Fibroblast of mammary gland (primary cell): Measurements from ENCODE around the gene DTX1.

Experiments used
- DNase-seq: peaks from one replicate; pipeline ENCODE4 v3.0.0-alpha.2; 2010; ENCODE audit warnings: low read depth
- H3K4me3 ChIP-seq: 2 replicates; pipeline ENCODE4 v1.5.1; 2011; ENCODE audit warnings: low read depth, mild to moderate bottlenecking, low read length, moderate library complexity; ENCODE audit not compliant: control insufficient read depth
- TF ChIP-seq, protein P1 (sequence below): conservative IDR thresholded peaks from 2 replicates; pipeline ENCODE4 v1.5.1; 2011; ENCODE audit warnings: low read depth, low read length, inconsistent platforms; ENCODE audit not compliant: control insufficient read depth, insufficient read depth

Gene DTX1

DNA sequence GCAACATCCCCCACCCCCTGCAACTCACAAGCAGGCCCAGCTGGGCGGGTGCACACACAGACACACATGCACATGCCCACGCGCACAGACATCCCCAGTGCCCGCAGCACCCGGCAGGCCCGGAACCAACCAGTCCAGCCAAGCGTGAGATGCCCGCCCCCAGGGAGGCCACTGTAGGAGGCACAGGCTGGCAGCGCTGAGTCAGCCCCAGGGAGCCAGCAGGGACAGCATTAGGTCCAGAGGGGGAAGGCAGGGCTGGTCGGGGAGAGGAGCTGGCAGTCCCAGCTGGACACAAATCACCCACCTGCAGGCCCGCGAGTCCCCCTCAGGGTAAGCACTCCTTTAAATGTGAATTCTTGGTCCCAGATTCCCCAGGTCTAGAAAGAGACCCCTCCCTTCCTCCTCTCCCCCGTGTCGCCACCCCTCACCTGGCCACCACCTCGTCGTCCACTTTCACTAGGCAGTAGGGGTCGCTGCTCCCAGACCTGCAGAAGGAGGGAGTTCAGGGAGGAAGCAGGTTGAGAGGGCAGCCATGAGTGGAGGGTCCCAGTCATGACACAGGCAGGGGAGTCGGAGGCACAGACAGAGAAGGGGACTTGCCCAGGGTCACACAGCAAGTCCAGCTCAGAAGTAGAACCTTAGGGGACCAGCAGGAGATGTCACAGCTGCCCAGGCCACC is 74.1 kb downstream of the DTX1 start:
- no peak overlapping the region for H3K4me3 ChIP-seq
- TF ChIP-seq, protein P1, sequence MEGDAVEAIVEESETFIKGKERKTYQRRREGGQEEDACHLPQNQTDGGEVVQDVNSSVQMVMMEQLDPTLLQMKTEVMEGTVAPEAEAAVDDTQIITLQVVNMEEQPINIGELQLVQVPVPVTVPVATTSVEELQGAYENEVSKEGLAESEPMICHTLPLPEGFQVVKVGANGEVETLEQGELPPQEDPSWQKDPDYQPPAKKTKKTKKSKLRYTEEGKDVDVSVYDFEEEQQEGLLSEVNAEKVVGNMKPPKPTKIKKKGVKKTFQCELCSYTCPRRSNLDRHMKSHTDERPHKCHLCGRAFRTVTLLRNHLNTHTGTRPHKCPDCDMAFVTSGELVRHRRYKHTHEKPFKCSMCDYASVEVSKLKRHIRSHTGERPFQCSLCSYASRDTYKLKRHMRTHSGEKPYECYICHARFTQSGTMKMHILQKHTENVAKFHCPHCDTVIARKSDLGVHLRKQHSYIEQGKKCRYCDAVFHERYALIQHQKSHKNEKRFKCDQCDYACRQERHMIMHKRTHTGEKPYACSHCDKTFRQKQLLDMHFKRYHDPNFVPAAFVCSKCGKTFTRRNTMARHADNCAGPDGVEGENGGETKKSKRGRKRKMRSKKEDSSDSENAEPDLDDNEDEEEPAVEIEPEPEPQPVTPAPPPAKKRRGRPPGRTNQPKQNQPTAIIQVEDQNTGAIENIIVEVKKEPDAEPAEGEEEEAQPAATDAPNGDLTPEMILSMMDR: no peak
- DNase-seq: no peak

DNA sequence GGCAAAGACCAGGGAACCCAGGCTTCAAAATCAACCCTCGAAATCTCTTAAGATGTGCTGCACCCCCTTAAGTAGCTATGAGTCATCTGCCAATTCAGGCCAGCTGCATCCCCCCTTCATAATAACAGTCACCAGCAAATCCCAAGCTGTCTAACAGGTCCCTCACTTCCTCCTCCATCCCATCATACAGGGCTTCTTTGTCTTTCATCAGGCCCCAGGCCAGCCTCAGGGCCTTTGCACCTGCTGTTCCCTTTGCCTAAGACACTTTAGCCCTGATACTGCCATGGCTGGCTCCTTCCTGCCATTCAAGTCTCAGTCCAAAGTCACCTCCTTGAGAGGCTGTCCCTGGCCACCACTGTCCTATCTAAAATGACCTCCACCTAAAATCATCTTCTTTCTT is 75.0 kb downstream of the DTX1 start:
- H3K4me3 ChIP-seq: no peak overlapping the region
- TF ChIP-seq, protein P1: no peak
- DNase-seq: no peak

DNA sequence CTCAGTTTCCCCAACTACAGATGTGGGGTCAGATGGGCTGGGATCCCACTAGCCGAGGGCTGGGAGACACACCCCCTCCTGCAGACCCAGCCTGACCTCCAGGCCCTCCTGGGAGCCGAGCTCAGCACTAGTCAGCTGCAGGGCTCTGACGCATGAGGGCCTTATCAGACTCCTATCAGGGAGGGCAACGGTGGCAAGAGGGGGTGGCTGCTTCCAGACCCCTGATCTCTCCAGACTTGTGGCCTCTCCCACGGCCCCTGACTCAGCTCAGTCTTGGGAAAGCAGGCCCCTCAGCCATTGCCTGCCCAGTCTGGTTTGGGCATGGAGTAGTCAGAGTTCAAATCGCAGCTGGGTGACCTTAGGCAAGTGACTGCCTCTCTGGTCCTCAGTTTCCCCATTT is 76.5 kb downstream of the DTX1 start:
- no peak overlapping the region for H3K4me3 ChIP-seq
- TF ChIP-seq, protein P1: no peak
- DNase-seq: no peak

DNA sequence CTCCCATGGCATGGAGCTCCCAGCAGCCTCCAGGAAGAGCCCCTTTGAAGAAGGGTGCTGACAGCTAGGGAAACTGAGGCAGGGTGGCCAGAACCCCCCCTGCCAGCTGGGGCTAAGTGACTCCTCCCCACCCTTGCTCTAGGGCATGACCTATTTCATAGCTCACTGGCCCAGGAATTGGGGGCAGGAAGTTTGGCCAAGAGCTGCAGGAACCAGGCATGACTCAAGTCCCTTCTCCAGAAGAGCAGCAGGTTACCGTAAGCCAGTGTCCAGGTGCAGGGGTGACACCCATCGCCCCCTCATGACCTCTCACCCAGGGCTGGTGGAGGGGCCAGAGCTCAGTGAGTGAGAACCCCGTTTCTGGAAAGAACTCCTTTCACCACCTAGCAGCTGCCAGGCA is 77.1 kb downstream of the DTX1 start:
- DNase-seq: no peak
- H3K4me3 ChIP-seq: no peak overlapping the region
- TF ChIP-seq, protein P1: no peak

DNA sequence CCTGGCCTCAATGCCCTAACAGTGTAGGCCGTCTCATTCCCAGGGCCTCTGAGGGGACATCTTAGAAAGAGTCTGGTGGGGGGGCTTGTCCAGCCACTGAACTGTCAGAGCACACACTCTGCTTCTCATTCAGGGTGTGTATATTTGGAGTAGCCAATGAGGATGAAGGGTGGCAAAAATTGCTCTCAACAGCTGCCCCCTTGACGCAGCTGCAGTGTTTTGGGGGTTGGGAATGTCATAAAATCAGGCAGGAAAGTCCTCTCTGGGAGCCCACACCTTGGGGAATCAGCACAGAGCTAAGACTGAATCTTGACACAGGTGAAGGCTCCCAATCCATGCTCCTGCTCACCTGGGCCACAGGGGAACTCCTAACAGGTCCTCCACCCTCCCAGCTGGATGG is 77.5 kb downstream of the DTX1 start:
- TF ChIP-seq, protein P1: no peak
- H3K4me3 ChIP-seq: no peak overlapping the region
- no peak for DNase-seq

DNA sequence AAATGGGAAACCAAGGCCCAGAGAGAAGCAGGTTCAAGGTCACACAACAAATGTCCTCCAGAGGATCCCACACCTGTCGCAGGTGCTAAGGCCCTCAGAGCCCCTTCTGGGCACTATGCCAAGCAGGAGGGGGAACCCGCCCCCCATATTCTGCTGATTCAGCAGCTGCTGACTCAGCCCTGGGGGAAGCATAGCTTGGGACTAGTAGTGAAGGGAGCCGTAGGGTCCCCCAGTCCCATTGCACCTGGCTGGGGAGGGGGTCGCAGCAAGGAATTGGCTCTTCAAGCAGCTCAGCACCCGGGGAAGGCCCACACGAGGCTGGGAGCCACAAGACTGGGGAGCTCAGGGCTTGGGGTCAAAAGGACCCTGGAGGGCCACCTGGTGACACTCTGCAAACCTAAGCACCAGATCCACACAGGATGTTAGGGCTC is 78.0 kb downstream of the DTX1 start:
- TF ChIP-seq, protein P1: no peak
- DNase-seq: no peak
- no peak overlapping the region for H3K4me3 ChIP-seq
